Urinary bladder (tissue), 4 donors: ENCODE measurements around the gene USP33. TPM values are rescaled to one million over a fixed set of nuclear protein-coding genes. Genes with fewer than 3 reads are reported as not detected.
"Not testable (repeated sequence)": the region's sequence is repeated elsewhere in the genome, so short reads cannot be mapped to it uniquely, and the experiment has no call there.

Experiments
- DNase-seq: peaks from one replicate; pipeline ENCODE4 v3.0.0-alpha.2; 2015; ENCODE audit errors: extremely low spot score
- H3K27ac ChIP-seq: one replicate; pipeline ENCODE4 v1.5.1; 2013; ENCODE audit warnings: low read depth, mild to moderate bottlenecking, moderate library complexity
- H3K36me3 ChIP-seq: one replicate; pipeline ENCODE4 v1.6.1; 2013; ENCODE audit warnings: mild to moderate bottlenecking, moderate library complexity; ENCODE audit not compliant: insufficient read depth
- H3K4me1 ChIP-seq: one replicate; pipeline ENCODE4 v1.6.1; 2013; ENCODE audit warnings: mild to moderate bottlenecking, moderate library complexity; ENCODE audit not compliant: insufficient read depth
- H3K4me3 ChIP-seq: one replicate; pipeline ENCODE4 v1.5.1; 2013; ENCODE audit warnings: low read depth, low read length
- WGBS: extraction: QIAGEN DNeasy Blood & Tissue Kit; methylation state at CpG from one replicate; pipeline ENCODE4 v1.1.7; 2013; 5-methylcytosine and 5-hydroxymethylcytosine counted together
- polyA plus RNA-seq: library from polyadenylated mRNA; stranded (reverse); fragments of 200-250 nt; gene quantifications from one replicate; pipeline ENCODE4 v1.2.3, GENCODE V29; 2013
- total RNA-seq: library from RNA; depleted of rRNA; stranded (reverse); fragments of >200 nt; gene quantifications from one replicate; pipeline ENCODE4 v1.2.3, GENCODE V29; 2014
- donor health status: healthy with polysubstance abuse.
- donor health status: healthy.

Gene USP33
- total RNA-seq (193 TPM), polyA plus RNA-seq (26.9 TPM)

GRCh38 chr1:77759071-77760028 is at the start of gene USP33:
Gene USP33, minus strand, starts transcription at chr1:77759852. Its CDS starts 18,155 bp downstream, at chr1:77741697.
- peak within 1 kb of the TSS; percentile 86 for H3K27ac ChIP-seq
- under 1% methylated on average over 79 of the region's 79 CpGs for WGBS
- peaks cover 2% of the 10 kb centered on the region for H3K4me1 ChIP-seq
- H3K36me3 ChIP-seq, result no peaks in the 10 kb centered on the region
- DNase-seq, result peak; percentile 46
- H3K4me3 ChIP-seq, result peak within 1 kb of the TSS; percentile 99

DNA sequence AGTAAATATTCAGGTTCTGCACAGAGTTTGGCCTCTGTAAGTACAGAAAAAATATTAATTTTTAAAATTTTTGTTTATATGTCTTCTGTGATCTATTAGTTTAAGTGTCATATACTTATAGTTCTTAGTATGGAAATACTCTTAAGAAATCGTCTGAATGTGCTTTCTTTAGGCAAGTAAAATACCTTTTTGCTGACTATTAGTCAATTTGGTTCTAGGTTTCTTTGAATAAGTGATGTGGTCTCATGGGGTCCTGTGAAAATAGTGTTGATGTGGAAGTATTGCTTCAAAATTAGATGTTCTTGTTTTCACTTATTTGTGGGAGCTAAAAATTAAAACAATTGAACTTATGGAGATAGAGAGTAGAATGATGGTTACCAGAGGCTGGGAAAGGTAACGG is 43.7 kb upstream of the USP33 start:
- Histone ChIP-seq H3K27ac (no peak overlapping the region), H3K4me3 (no peak overlapping the region), H3K4me1 (no peaks in the 10 kb centered on the region), H3K36me3 (peaks cover 2% of the 10 kb centered on the region)
- WGBS, result 94% methylated on average over 2 of the region's 2 CpGs
- no peak for DNase-seq

GRCh38 chr1:77802026-77802425 is 42.4 kb upstream of the USP33 start:
- 95% methylated on average over 2 of the region's 2 CpGs for WGBS
- Histone ChIP-seq H3K4me1 (no peaks in the 10 kb centered on the region), H3K4me3 (no peak overlapping the region), H3K27ac (no peak overlapping the region), H3K36me3 (peaks cover 2% of the 10 kb centered on the region)
- DNase-seq, result no peak

GRCh38 chr1:77797991-77798390 is 38.3 kb upstream of the USP33 start:
- DNase-seq, result no peak
- no peaks in the 10 kb centered on the region for H3K4me1 ChIP-seq
- no peak overlapping the region for H3K4me3 ChIP-seq
- no peak overlapping the region for H3K27ac ChIP-seq
- H3K36me3 ChIP-seq, result peaks cover 2% of the 10 kb centered on the region

- no peak overlapping the region for H3K4me3 ChIP-seq
- DNase-seq, result no peak
- H3K36me3 ChIP-seq, result no peaks in the 10 kb centered on the region
- no peak overlapping the region for H3K27ac ChIP-seq
- H3K4me1 ChIP-seq, result no peaks in the 10 kb centered on the region
- 82% methylated on average over 5 of the region's 5 CpGs for WGBS
Observed at GRCh38 chr1:77796695-77797405, 37.2 kb upstream of the USP33 start.

- Histone ChIP-seq H3K4me3 (no peak overlapping the region), H3K27ac (no peak overlapping the region), H3K4me1 (no peaks in the 10 kb centered on the region), H3K36me3 (no peaks in the 10 kb centered on the region)
- WGBS, result 97% methylated on average over 3 of the region's 3 CpGs
- no peak for DNase-seq
Observed at GRCh38 chr1:77794550-77794949, 34.9 kb upstream of the USP33 start.

GRCh38 chr1:77786093-77786741 is 26.6 kb upstream of the USP33 start:
- H3K27ac ChIP-seq, H3K4me3 ChIP-seq, DNase-seq, H3K4me1 ChIP-seq, H3K36me3 ChIP-seq: not testable (repeated sequence)
- WGBS, result 95% methylated on average over 2 of the region's 2 CpGs

DNA sequence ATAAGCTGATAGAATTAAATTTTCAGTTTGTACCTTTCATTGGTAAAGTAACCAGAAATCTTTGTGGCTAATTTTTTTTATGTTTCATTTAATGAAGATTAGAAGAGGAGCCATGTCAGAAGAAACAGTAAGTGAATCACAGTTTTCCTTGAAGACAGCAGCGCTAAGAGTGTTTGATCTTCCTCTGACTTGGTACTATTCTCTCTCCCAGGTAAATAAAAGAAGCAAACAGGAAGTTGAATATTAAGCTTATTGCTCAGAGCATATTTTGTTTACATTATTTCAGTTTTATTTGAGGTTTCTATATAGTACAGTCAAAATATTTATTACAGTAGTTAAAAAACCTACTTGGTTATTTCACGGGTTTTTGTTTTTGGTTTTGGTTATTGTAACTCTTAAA is 23.5 kb upstream of the USP33 start:
- H3K4me1 ChIP-seq, result no peaks in the 10 kb centered on the region
- DNase-seq, result no peak
- H3K4me3 ChIP-seq, result no peak overlapping the region
- 83% methylated on average over 2 of the region's 2 CpGs for WGBS
- H3K27ac ChIP-seq, result no peak overlapping the region
- H3K36me3 ChIP-seq, result peaks cover 2% of the 10 kb centered on the region

DNA sequence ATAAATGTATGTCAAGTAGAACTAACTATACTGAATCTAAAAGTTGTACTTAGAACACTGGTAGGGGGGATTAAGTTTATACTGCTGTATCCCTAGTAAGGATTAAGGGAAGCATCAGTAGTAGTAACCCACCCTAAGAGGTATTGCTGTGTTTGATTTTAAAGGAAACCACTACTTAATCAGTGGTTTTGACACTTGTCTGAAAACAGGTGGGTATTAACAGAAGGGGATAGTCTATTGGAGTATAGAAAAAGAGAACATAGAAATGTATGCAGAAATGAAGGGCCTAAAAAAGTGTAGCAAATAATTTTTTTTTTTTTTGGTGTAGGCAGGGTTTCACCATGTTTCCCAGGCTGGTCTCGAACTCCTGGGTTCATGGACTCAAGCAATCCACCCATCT is 22.0 kb upstream of the USP33 start:
- no peak overlapping the region for H3K27ac ChIP-seq
- H3K4me3 ChIP-seq, result no peak overlapping the region
- H3K4me1 ChIP-seq, result no peaks in the 10 kb centered on the region
- 84% methylated on average over 1 of the region's 1 CpG for WGBS
- no peak for DNase-seq
- peaks cover 2% of the 10 kb centered on the region for H3K36me3 ChIP-seq

DNA sequence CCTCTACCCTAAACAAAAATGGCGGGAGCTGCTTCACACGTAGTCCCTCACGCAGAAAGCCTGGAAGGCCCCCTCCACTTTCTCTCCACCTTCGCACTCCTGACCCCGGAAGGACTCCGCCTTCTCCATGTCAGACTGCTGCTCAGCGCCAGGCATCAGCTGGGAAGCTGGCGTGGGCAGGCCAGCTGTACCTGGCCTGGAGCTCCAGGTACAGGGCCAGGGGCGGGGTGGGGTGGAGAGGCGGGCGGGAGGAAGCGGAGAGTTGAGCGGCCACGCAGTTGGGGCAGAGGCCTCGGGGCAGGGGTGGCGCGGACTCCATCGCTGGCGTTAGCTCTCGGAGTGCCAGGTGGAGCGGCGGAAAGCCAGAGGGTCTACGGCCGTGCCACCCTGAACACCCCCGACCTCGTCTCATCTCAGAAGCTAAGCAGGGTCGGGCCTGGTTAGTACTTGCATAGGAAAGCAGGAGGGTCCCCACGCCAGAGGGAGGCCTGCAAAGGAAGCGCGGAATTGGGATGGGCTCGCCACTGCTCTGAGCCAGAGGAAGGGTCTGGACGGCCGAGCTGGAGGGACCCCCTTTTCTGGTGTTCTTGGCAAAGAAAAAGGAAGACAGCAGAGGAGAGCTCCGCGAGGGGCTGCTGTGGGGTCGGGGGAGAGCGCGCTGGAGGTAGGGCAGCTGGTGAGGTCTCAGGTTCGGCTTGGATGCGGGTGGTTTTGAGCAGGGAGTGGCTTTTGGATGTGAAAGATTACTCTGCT is 20.1 kb upstream of the USP33 start, which contains the start of gene MIGA1:
Gene MIGA1, plus strand, starts transcription at position 121 of the 753 bp plus-strand sequence. CDS start 3,604 bp downstream, outside the sequence.
- Histone ChIP-seq H3K36me3 (peaks cover 2% of the 10 kb centered on the region), H3K27ac (peak within 1 kb of the TSS; percentile 49), H3K4me1 (no peaks in the 10 kb centered on the region), H3K4me3 (peak within 1 kb of the TSS; percentile 94)
- DNase-seq, result peak; percentile 84
- under 1% methylated on average over 40 of the region's 40 CpGs for WGBS

DNA sequence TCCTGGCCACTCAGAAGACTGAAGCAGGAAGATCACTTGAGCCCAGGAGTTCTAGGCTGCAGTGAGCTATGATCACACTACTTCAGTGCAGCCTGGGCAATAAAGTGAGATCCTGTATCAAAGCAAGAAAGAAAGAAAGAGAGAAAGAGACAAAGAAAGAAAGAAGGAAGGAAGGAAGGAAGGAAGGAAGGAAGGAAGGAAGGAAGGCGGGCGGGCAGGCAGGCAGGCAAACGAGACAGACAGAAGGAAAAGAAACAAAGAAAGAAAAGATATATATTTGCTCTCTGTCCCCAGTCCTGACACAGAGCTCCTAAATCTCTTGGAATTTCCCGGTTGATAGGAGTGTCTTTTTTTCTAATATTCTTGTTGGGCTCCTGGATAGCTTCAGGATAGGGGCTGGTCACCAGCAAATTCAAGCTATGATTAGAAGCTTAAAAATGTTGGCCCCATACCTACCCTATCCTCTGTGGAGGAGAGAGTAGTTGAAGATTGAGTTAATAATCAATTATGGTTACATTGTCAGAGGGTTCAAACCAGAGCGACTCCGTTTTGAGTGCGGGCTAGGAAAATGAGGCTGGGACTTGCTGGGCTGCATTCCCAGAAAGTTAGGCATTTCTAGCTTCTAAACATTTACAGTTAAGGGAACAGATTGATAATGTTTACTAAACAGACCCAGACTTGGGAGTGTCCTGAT is 16.5 kb upstream of the USP33 start:
- Histone ChIP-seq H3K4me1 (no peaks in the 10 kb centered on the region), H3K4me3 (no peak overlapping the region), H3K27ac (no peak overlapping the region), H3K36me3 (no peaks in the 10 kb centered on the region)
- DNase-seq, result no peak
- WGBS, result 62% methylated on average over 7 of the region's 7 CpGs

- Histone ChIP-seq H3K4me3 (no peak overlapping the region), H3K27ac (no peak overlapping the region), H3K36me3 (no peaks in the 10 kb centered on the region), H3K4me1 (no peaks in the 10 kb centered on the region)
- WGBS, result 69% methylated on average over 4 of the region's 4 CpGs
- DNase-seq, result no peak
Observed at GRCh38 chr1:77768006-77768405, 8.4 kb upstream of the USP33 start.
